Skin epidermis (tissue), 12 donors: ENCODE measurements around the gene P3H4.
"Not testable (repeated sequence)": the region's sequence is repeated elsewhere in the genome, so short reads cannot be mapped to it uniquely, and the experiment has no call there.

Source experiments
- H3K27ac ChIP-seq, 21 experiments: fragments of 200-600 bp; sonication (generic) in 11 of 21; one replicate each; pipeline ENCODE4 v1.5.0; 2020; ENCODE audit warnings: mild to moderate bottlenecking in 3 of 21, inconsistent platforms in 2 of 21, moderate library complexity in 2 of 21
- H3K4me3 ChIP-seq, 7 experiments: fragments of 200-600 bp; sonication (generic) in 2 of 7; one replicate each; pipeline ENCODE4 v1.5.0; 2020; ENCODE audit warnings: inconsistent platforms in 2 of 7, mild to moderate bottlenecking in 2 of 7, moderate library complexity in 1 of 7

P3H4 gene

GRCh38 chr17:41776262-41776900, 35.4 kb downstream of the P3H4 start:
- not testable (repeated sequence) for H3K4me3 ChIP-seq
- H3K27ac ChIP-seq, result peak overlapping the region in 19 of 21 experiments; percentile 32 to 87 (median 68)

DNA sequence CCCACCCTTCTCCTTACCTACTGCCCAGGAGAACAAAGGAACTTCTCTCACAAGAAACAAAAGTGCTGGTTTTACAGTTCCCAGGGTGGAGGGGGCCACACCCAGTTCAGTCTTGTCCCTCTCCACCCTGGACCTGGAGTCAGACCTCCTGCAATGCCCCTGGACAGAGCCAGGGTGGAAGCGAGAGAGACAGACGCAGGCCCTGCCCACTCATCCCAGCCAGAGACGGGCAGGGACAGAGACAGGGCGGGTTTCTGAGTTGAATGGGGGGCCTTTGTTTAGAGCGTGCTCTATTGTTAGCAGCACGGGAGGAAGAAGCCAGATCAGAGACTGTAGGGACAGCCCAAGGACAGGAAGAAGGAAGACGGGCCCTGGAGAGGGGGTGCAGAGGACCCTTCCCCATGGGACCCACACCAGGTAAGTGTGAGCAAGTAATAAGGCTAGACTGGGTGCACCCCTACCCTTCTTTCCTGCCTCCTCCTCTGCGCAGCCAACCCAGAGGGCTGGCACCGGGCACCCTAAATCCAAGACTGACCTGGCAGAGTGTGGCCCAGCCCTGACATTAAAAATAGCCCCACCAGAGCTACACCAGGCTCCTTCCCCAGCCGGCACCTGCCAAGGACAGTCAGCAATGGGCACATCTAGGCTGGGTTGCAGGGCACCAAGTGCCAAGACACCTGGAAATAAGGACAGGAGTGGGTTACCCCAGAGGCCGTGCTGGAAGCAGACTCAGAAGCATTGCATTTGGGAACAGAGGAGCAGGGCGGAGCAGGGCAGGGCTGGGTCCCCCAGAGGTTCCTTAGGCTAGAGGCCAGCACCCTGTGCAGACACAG, 36.1 kb downstream of the P3H4 start:
- no peak overlapping the region for H3K4me3 ChIP-seq
- H3K27ac ChIP-seq, result peak overlapping the region in 20 of 21 experiments; percentile 32 to 87 (median 66)

GRCh38 chr17:41773731-41774193, 38.0 kb downstream of the P3H4 start:
- Histone ChIP-seq H3K4me3 (peak overlapping the region in 1 of 7 experiments; percentile 8), H3K27ac (peak overlapping the region in 20 of 21 experiments; percentile 48 to 87 (median 74))

DNA sequence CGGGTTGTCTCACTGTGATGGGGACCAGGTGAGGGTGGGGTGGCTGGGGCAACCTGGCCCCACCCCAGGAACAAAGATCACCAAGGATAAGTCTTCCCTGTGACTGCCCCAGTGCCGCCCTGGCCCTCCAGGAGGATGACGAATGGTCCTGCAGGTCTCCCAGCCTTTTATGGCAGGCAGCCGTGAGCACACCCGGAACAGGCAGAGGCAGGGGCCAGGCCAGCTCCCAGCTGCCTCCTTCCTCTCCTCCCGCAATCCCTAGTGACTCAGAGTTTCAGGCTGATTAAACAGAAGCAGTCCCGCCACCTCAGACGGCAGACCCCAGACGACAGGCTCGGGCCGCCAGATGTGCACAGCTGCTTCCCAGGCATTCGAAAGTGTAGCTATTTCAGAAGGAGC, 38.6 kb downstream of the P3H4 start:
- Histone ChIP-seq H3K4me3 (peak overlapping the region in 2 of 7 experiments; percentile 7 to 8), H3K27ac (peak overlapping the region in 20 of 21 experiments; percentile 56 to 87 (median 78))

- peak overlapping the region in 19 of 21 experiments; percentile 39 to 87 (median 75) for H3K27ac ChIP-seq
These were observed 39.1 kb downstream of the P3H4 start for GRCh38 chr17:41772586-41773189.

GRCh38 chr17:41772218-41772585, 39.5 kb downstream of the P3H4 start:
- Histone ChIP-seq H3K4me3 (peak overlapping the region in 1 of 7 experiments; percentile 7), H3K27ac (peak overlapping the region in 20 of 21 experiments; percentile 39 to 87 (median 74))

More at GRCh38 chr17:41772586-41773189, 39.1 kb downstream of the P3H4 start:
- peak overlapping the region in 1 of 7 experiments; percentile 7 for H3K4me3 ChIP-seq

DNA sequence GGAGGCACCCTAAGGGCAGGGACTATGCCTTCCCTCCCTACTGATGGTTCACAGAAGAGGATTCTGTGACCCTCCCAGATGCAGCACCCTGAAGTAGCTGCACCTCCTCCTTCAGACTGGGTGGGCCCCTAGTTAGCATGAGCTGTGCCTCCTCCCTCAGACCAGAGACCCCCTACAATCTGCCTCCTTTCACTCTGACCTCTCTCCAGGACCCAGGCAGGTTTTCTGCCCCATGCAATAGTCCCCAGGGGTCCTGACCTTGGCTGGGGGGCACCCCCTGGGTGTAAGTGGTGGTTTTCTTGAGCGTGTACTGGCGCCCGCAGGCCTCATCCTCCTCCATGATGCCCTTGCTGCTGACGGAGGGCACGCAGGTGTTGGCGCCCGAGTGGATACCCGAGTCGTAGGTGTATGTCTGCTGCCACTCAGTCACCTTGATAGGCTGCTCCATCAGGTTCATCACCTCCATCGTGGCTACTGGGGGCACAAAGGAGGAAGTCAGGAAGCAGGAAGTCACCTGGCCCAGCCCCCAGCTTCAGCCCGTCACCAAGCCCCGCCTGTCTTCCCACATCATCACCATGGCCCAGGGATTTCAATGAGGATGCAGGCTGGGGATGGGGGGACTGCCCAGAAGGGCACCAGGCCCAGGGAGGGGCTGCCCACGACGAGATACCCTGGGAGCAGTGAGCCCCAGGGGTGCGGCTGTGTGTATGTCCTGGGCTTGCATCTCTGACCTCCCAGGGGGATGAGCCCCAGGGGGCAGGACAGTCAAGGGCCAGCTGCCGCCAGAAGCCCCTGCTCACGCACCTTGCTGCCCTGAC, 40.2 kb downstream of the P3H4 start:
- no peak overlapping the region for H3K4me3 ChIP-seq
- H3K27ac ChIP-seq, result peak overlapping the region in 19 of 21 experiments; percentile 1 to 87 (median 75)

DNA sequence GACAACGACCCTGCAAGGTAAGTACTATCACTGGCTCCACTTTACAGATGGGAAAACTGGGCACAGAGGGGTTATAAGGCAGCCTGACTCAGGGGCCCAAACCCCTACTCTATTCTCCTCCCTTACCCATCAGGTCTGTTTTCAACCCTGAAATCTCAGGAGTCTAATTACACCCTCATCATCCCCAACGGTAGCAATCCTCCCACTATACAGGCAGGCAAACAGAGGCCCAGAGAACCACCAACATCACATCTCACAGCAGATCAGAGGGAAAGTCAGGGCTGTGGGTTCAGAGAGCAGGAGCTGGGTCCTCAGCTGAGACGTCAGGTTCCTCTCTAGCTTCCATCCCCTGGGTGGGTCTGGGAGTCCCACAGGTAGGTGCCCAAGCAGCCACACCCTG, 41.8 kb downstream of the P3H4 start:
- Histone ChIP-seq H3K27ac (peak overlapping the region in 6 of 21 experiments; percentile 0 to 86 (median 20)), H3K4me3 (no peak overlapping the region)

- Histone ChIP-seq H3K27ac (peak overlapping the region in 2 of 21 experiments; percentile 2 to 86), H3K4me3 (no peak overlapping the region)
These were observed 42.3 kb downstream of the P3H4 start for GRCh38 chr17:41769346-41769862.

GRCh38 chr17:41768682-41769288, 43.0 kb downstream of the P3H4 start:
- H3K4me3 ChIP-seq, result no peak overlapping the region
- H3K27ac ChIP-seq, result peak overlapping the region in 1 of 21 experiments; percentile 2

GRCh38 chr17:41767324-41768042, 44.3 kb downstream of the P3H4 start:
- Histone ChIP-seq H3K27ac (no peak overlapping the region), H3K4me3 (no peak overlapping the region)

DNA sequence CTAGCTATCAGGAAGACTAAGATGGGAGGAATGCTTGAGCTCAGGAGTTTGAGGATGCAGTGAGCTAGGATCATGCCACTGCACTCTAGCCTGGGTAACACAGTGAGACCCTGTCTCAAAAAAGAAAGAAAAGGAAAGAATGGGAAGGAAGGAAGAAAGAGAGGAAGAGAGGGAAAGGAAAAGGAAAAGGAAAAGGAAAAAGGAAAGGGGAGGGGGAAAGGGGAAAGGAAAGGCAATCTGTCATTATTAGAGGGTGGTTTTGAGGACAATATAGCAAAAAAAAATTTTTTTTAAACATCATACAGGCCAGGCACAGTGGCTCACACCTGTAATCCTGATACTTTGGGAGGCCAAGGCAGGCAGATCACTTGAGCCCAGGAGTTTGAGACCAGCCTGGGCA, 45.6 kb downstream of the P3H4 start:
- H3K4me3 ChIP-seq, result no peak overlapping the region

GRCh38 chr17:41763327-41763726, 48.4 kb downstream of the P3H4 start:
- Histone ChIP-seq H3K4me3 (no peak overlapping the region), H3K27ac (peak overlapping the region in 2 of 21 experiments; percentile 16 to 17)

More for the DNA sequence above, 45.6 kb downstream of the P3H4 start:
- H3K27ac ChIP-seq, result no peak overlapping the region

DNA sequence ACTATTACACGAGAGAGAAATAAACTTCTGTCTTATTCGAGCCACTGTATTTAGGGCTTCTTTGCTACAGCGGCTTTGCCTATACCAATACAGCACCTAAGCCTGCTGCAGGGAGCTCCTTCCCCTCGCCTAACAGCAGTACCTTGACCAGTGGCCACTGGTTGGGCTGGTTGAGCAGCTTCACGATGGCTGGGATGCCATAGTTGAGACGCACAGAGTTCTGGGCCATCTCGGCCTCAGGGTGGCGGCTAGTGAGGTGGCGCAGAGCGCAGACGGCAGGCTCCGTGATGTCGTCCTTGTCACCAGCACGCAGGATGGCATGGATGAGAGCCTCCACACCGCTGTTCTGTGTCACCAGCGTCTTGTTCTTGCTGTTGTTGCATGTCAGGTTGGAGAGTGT, 48.9 kb downstream of the P3H4 start:
- Histone ChIP-seq H3K4me3 (no peak overlapping the region), H3K27ac (no peak overlapping the region)

- H3K4me3 ChIP-seq, result no peak overlapping the region
- H3K27ac ChIP-seq, result no peak overlapping the region
These were observed 49.4 kb downstream of the P3H4 start for GRCh38 chr17:41762391-41762790.

GRCh38 chr17:41760878-41761277, 50.9 kb downstream of the P3H4 start:
- Histone ChIP-seq H3K4me3 (no peak overlapping the region), H3K27ac (no peak overlapping the region)

DNA sequence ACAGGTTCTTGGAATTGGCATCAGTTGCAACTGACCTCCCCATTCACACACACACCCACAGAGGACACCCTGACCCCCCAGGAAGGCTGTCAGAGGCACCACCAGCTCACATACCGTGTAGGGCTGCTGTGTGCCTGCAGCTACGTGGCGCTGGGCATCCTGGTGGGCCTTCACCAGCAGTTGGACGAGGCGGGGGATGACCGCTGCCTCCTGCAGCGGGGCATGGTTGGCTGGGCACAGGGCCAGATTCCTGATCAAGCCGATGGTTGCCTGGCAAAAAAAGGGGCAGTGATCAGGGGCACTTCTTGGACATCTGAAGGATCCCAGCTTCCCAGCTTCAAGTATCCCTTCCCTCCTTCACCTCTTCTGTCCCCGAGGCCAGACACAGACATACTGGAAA, 53.1 kb downstream of the P3H4 start:
- Histone ChIP-seq H3K4me3 (no peak overlapping the region), H3K27ac (no peak overlapping the region)

GRCh38 chr17:41754066-41754465, 57.7 kb downstream of the P3H4 start:
- Histone ChIP-seq H3K27ac (no peak overlapping the region), H3K4me3 (no peak overlapping the region)
